SJSA1 (cell line): ENCODE results near the gene TBC1D9. TPM values are rescaled to one million over a fixed set of nuclear protein-coding genes. Genes with fewer than 3 reads are reported as not detected.

ENCODE experiments used
- DNase-seq, 2 experiments: peaks; one replicate each; pipeline ENCODE4 v3.0.0-alpha.2; 2015 to 2020; ENCODE audit warnings: low spot score in 2 of 2, low read depth in 1 of 2
- H3K27ac ChIP-seq: fragments of 250-450 bp; sonication (Bioruptor Pico); 2 replicates; pipeline ENCODE4 v1.5.1; 2020; ENCODE audit warnings: mild to moderate bottlenecking, moderate library complexity
- H3K27me3 ChIP-seq: fragments of 250-450 bp; sonication (Bioruptor Pico); replicated peaks from 2 replicates; pipeline ENCODE4 v1.5.1; 2020; ENCODE audit warnings: mild to moderate bottlenecking, moderate library complexity
- H3K36me3 ChIP-seq: fragments of 250-450 bp; sonication (Bioruptor Pico); 2 replicates; pipeline ENCODE4 v1.5.1; 2020; ENCODE audit warnings: mild to moderate bottlenecking
- H3K4me1 ChIP-seq: fragments of 250-450 bp; sonication (Bioruptor Pico); replicated peaks from 2 replicates; pipeline ENCODE4 v1.6.1; 2021; ENCODE audit warnings: mild to moderate bottlenecking
- H3K4me3 ChIP-seq: fragments of 250-450 bp; sonication (Bioruptor Pico); 2 replicates; pipeline ENCODE4 v1.5.1; 2020; ENCODE audit warnings: mild to moderate bottlenecking
- H3K9me3 ChIP-seq: fragments of 250-450 bp; sonication (Bioruptor Pico); replicated peaks from 2 replicates; pipeline ENCODE4 v1.5.1; 2020; ENCODE audit warnings: mild to moderate bottlenecking
- total RNA-seq: library from RNA; depleted of rRNA; stranded (reverse); fragments of >200 nt; shearing (Covaris generic); gene quantifications from 2 replicates; pipeline ENCODE4 v1.2.3, GENCODE V29; 2014

TBC1D9 gene
- total RNA-seq, 1 experiment from 2014 or later, result 19.0 TPM

- Histone ChIP-seq H3K4me3 (no peak overlapping the region), H3K36me3 (no peaks in the 10 kb centered on the region), H3K27me3 (no peaks in the 10 kb centered on the region), H3K27ac (no peak overlapping the region), H3K4me1 (peaks cover 7% of the 10 kb centered on the region), H3K9me3 (no peaks in the 10 kb centered on the region)
- no peak for DNase-seq
Measured at GRCh38 chr4:140637836-140638235, 118.3 kb downstream of the TBC1D9 start.

GRCh38 chr4:140635606-140636005, 120.6 kb downstream of the TBC1D9 start:
- peak; percentile 27 to 65 for DNase-seq
- H3K27ac ChIP-seq, result peak overlapping the region; percentile 24; the same call in 1 of the 2 replicates

DNA sequence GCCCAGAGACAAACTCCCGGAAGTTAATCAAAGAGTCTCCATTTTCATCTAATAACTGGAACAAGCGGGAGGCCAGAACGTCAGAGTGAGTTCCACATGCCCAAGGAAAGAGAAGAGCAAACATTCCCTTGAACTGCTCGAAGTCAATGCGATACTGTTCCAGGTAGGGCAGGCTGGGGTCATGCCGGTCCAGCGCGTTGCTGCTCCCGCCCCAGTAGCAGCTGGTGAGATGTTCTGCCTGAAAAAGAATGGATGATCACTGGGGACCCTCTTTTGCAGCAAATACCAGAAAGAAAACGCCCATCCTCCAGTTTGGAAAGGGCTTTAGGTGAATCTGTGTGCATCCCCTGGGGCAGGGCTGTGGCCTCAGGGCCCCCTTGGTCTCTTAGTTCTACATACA, 122.2 kb downstream of the TBC1D9 start:
- DNase-seq, result no peak
- Histone ChIP-seq H3K27ac (no peak overlapping the region), H3K27me3 (no peaks in the 10 kb centered on the region), H3K4me3 (no peak overlapping the region), H3K9me3 (no peaks in the 10 kb centered on the region), H3K4me1 (peaks cover 7% of the 10 kb centered on the region), H3K36me3 (no peaks in the 10 kb centered on the region)

More at GRCh38 chr4:140635606-140636005, 120.6 kb downstream of the TBC1D9 start:
- Histone ChIP-seq H3K4me1 (peaks cover 7% of the 10 kb centered on the region), H3K4me3 (no peak overlapping the region), H3K9me3 (no peaks in the 10 kb centered on the region), H3K27me3 (no peaks in the 10 kb centered on the region), H3K36me3 (no peaks in the 10 kb centered on the region)

- Histone ChIP-seq H3K27me3 (no peaks in the 10 kb centered on the region), H3K4me1 (peaks cover 7% of the 10 kb centered on the region), H3K27ac (no peak overlapping the region), H3K36me3 (no peaks in the 10 kb centered on the region), H3K9me3 (no peaks in the 10 kb centered on the region), H3K4me3 (no peak overlapping the region)
- DNase-seq, result no peak
Measured at GRCh38 chr4:140633124-140633523, 123.1 kb downstream of the TBC1D9 start.

GRCh38 chr4:140630246-140630645, 125.9 kb downstream of the TBC1D9 start:
- no peaks in the 10 kb centered on the region for H3K4me1 ChIP-seq
- H3K27ac ChIP-seq, result no peak overlapping the region
- DNase-seq, result no peak
- no peak overlapping the region for H3K4me3 ChIP-seq
- no peaks in the 10 kb centered on the region for H3K27me3 ChIP-seq
- H3K9me3 ChIP-seq, result no peaks in the 10 kb centered on the region
- H3K36me3 ChIP-seq, result no peaks in the 10 kb centered on the region

- H3K27ac ChIP-seq, result no peak overlapping the region
- no peaks in the 10 kb centered on the region for H3K4me1 ChIP-seq
- DNase-seq, result no peak
- H3K4me3 ChIP-seq, result no peak overlapping the region
- H3K36me3 ChIP-seq, result no peaks in the 10 kb centered on the region
- H3K9me3 ChIP-seq, result no peaks in the 10 kb centered on the region
- no peaks in the 10 kb centered on the region for H3K27me3 ChIP-seq
Measured at GRCh38 chr4:140628016-140628415, 128.2 kb downstream of the TBC1D9 start.

DNA sequence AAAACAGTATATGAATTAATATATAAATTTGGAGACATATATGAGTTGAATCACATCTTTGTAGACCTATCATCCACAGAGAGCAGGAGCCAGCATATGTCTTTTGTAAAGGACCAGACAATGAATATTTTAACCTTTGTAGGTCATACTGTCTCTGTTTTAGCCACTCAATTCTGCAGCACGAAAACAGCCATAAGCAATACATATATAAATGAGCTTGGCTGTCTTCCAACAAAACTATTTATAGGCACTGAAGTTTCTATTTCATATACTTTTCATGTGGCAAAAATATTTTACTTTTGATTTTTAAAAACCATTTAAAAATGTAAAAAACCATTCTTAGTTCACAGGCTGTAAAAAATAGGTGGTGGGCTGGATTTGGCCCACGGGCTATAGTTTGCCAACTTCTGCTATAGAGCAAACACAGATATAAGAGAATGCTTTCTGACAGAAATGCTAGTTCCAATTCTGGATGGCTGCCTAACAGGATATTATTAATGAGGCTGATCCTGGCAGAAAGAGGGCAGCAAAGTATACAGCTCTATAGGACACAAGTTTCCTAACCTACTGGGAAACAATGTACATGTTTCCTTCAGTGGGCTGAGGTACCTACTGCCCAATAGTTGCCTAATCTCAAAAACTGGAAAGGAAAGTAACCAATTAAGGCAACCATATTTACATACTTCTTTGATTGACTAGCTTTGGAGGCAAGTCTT, 129.4 kb downstream of the TBC1D9 start:
- no peak overlapping the region for H3K27ac ChIP-seq
- H3K9me3 ChIP-seq, result no peaks in the 10 kb centered on the region
- no peaks in the 10 kb centered on the region for H3K27me3 ChIP-seq
- H3K4me3 ChIP-seq, result no peak overlapping the region
- no peaks in the 10 kb centered on the region for H3K4me1 ChIP-seq
- DNase-seq, result no peak
- no peaks in the 10 kb centered on the region for H3K36me3 ChIP-seq

- Histone ChIP-seq H3K36me3 (no peaks in the 10 kb centered on the region), H3K27me3 (no peaks in the 10 kb centered on the region), H3K9me3 (no peaks in the 10 kb centered on the region), H3K4me3 (no peak overlapping the region), H3K27ac (no peak overlapping the region), H3K4me1 (no peaks in the 10 kb centered on the region)
- DNase-seq, result no peak
Measured at GRCh38 chr4:140622333-140622958, 133.7 kb downstream of the TBC1D9 start.

GRCh38 chr4:140621161-140621560, 135.0 kb downstream of the TBC1D9 start:
- no peaks in the 10 kb centered on the region for H3K9me3 ChIP-seq
- no peak for DNase-seq
- no peak overlapping the region for H3K4me3 ChIP-seq
- H3K27me3 ChIP-seq, result no peaks in the 10 kb centered on the region
- no peaks in the 10 kb centered on the region for H3K36me3 ChIP-seq
- no peaks in the 10 kb centered on the region for H3K4me1 ChIP-seq
- no peak overlapping the region for H3K27ac ChIP-seq

DNA sequence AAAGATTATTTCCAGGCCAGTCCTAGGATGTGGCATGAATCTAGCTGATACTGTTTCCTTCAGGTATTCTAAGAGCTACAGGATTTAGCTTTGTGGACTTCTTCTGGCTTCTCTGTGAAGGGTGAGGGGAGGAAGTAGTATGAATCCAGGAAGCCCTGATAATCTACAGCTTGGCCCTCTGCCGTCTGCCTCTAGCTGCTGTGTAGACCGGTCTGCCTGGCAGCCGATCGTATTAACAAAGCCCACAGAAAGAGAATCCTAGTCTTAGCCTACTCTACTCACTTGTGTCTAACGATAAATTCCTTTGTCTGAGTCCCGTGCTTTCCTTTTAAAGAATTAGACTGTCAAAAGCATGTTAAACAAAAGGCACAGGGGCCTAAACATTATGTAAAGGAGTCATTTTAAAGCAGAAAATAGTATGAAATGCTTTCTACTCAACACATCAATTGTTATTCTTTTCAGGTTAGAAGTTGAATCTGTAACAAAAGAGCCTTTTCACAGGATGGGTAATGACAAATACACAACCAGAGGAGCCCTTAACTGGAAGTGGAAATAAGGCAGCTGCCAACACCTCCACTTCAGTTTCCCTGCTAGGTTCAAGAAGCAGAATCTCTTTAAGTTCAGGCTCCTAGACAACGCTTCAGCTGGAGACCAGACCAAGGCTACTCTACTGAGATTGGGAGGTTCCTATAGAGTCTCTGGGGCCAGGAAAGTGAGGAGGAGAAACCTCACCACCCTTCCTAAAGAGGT, 138.5 kb downstream of the TBC1D9 start:
- H3K27me3 ChIP-seq, result no peaks in the 10 kb centered on the region
- H3K27ac ChIP-seq, result no peak overlapping the region
- H3K4me3 ChIP-seq, result no peak overlapping the region
- no peaks in the 10 kb centered on the region for H3K4me1 ChIP-seq
- DNase-seq, result no peak
- no peaks in the 10 kb centered on the region for H3K9me3 ChIP-seq
- no peaks in the 10 kb centered on the region for H3K36me3 ChIP-seq

GRCh38 chr4:140615451-140615850, 140.7 kb downstream of the TBC1D9 start:
- no peaks in the 10 kb centered on the region for H3K9me3 ChIP-seq
- H3K4me3 ChIP-seq, result no peak overlapping the region
- no peak overlapping the region for H3K27ac ChIP-seq
- no peaks in the 10 kb centered on the region for H3K27me3 ChIP-seq
- no peaks in the 10 kb centered on the region for H3K36me3 ChIP-seq
- DNase-seq, result no peak
- H3K4me1 ChIP-seq, result no peaks in the 10 kb centered on the region

DNA sequence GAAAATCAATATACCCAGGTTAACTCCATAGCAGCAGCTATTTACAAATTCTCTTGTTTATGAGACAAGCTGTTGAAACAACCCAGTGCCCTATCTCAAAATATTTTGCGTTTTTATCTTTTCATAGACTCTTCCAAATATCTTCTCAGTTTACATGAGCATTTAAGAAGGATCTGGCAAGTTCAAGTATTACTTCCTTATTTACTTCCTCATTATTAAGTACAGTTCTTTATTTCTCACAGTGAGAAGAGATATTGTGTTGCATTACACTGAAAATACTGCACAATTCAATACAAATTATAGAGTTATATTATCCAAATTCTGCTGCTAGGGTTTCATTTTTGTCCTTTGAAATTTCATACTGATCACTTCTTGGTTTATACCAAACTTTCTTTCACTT, 143.8 kb downstream of the TBC1D9 start:
- Histone ChIP-seq H3K27ac (no peak overlapping the region), H3K9me3 (no peaks in the 10 kb centered on the region), H3K4me3 (no peak overlapping the region), H3K36me3 (no peaks in the 10 kb centered on the region), H3K27me3 (no peaks in the 10 kb centered on the region), H3K4me1 (no peaks in the 10 kb centered on the region)
- DNase-seq, result no peak

DNA sequence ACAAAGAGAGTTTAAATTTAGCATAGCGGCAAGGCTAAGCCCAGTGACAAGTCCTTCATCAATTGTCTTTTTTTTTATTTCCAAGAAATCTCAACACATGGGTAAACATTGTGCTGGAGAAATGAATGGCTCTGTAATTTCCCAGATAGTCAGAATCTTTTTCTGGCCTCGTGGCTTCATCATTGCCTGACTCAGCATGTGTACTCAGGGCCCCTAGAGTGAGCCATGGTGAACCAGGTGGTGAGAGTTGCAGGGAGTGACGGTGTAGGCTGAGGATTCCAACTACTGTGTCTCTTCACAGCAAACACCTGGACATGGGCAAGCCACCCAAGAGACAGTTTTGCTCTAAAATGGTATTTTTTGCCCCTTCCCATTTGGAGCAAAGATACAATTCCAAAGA, 144.3 kb downstream of the TBC1D9 start:
- no peak for DNase-seq
- Histone ChIP-seq H3K36me3 (no peaks in the 10 kb centered on the region), H3K4me3 (no peak overlapping the region), H3K27me3 (no peaks in the 10 kb centered on the region), H3K27ac (no peak overlapping the region), H3K4me1 (no peaks in the 10 kb centered on the region), H3K9me3 (no peaks in the 10 kb centered on the region)
